Kidney capillary endothelial cell (primary cell): ENCODE results near the gene VIM.
"Not testable (repeated sequence)": the region's sequence is repeated elsewhere in the genome, so short reads cannot be mapped to it uniquely, and the experiment has no call there.

Experiments used
- DNase-seq: peaks from one replicate; pipeline ENCODE4 v3.0.0-alpha.2; 2018; ENCODE audit warnings: low spot score

VIM gene

GRCh38 chr10:17233286-17233991, 5.4 kb downstream of the VIM start:
- DNase-seq: no peak

GRCh38 chr10:17234431-17234945, 6.4 kb downstream of the VIM start:
- DNase-seq: no peak

DNA sequence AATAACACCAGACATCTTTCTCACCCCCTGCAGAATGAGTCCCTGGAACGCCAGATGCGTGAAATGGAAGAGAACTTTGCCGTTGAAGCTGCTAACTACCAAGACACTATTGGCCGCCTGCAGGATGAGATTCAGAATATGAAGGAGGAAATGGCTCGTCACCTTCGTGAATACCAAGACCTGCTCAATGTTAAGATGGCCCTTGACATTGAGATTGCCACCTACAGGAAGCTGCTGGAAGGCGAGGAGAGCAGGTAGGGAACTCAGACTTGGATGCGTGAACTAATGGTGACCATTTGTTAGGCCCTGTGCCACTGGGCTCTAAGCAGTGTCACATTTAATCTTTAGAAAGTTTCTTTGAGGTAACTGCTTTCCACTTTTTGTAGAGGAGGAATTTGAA, 7.1 kb downstream of the VIM start:
- DNase-seq: no peak

DNA sequence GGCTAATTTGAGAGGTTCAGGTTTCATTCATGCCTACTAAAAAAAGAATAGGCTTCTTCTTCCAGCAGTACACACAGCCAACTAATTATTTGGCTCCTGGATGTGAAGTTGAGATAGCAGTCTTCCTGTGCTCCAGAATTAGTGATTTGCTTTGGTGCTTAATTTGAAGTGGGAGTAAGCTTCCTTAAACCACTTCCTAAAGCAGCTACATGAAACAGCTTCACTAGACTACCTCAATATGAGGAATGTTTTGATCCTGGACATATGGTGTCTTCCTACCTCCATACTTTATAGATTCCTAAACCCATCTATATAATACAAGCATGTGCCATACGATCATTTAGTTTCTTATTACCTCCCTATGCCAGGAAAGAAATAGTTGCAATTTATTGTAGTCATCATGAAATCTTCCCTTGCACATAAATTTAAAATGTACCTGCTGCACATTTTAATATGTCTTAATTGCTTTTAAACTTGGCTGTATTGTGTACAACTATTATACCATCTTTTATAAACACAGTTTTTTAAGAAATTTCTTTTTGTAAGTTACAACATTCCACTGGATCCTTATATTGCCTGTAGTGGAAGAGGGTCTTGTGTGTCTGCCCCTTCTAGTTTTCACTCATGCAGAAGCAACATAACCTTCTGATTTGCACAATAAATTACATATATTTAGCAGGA, 8.6 kb downstream of the VIM start:
- no peak for DNase-seq

DNA sequence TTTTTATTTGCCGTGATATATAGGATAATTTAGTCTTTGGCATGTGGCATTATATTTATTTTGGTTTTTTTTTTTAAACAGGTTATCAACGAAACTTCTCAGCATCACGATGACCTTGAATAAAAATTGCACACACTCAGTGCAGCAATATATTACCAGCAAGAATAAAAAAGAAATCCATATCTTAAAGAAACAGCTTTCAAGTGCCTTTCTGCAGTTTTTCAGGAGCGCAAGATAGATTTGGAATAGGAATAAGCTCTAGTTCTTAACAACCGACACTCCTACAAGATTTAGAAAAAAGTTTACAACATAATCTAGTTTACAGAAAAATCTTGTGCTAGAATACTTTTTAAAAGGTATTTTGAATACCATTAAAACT, 9.1 kb downstream of the VIM start:
- DNase-seq: no peak

DNA sequence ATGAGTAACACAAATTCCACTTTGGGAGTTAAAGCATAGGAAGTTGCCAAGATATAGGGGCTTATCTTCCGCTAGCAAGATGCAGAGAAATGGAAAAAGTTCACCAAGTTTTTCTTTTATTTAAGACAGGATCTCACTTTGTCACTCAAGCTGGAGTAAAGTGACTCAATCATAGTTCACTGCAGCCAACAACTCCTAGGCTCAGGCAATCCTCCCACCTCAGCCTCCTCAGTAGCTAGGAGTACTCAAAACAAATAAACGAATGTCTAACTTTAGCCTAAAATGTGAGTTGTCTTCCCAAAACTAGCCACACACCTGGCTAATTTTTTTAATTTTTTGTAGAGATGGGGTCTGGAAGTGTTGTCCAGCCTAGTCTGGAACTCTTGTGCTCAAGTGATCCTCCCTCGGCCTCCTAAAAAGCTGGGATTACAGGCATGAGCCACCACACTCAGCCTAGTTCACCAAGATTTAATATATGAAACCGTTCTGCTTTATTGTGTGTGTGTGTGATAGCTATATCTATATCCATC, 9.9 kb downstream of the VIM start:
- no peak for DNase-seq

DNA sequence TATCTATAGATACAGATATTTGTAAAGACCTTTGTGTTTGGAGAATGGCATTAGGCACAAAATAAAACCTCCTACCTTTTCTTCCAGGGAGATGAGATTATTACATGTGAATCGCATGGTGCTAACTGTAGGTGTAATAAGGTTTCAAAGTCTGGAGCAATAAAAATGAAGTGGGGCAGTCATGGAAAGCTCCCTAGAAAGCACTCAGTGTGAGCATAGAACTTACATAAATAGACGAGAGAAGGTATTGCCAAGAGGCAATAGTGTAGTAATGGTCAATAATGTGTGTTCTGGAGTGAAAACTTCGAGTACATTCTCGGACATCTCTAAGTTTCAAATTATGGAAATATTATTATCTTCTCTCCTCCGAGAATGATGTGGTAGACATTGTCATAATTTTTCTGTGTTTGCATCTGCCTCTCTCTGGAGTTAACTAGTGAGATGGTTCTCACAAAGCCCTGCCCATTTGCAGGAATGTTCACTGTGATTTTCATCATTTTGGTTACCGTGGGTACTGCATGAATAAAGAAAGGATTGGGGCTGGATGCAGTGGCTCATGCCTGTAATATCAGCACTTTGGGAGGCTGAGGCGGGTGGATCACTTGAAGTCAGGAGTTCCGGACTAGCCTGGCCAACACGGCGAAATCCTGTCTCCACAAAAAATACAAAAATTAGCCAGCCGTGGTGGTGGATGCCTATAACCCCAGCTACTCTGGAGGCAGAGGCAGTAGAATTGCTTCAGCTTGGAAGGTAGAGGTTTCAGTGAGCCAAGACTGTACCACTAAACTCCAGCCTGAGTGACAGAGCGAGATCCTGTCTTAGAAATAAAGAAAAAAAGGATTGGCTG, 10.6 kb downstream of the VIM start:
- no peak for DNase-seq

- no peak for DNase-seq
These were observed 11.5 kb downstream of the VIM start for GRCh38 chr10:17239345-17240085.

GRCh38 chr10:17240096-17240495, 12.1 kb downstream of the VIM start:
- no peak for DNase-seq

DNA sequence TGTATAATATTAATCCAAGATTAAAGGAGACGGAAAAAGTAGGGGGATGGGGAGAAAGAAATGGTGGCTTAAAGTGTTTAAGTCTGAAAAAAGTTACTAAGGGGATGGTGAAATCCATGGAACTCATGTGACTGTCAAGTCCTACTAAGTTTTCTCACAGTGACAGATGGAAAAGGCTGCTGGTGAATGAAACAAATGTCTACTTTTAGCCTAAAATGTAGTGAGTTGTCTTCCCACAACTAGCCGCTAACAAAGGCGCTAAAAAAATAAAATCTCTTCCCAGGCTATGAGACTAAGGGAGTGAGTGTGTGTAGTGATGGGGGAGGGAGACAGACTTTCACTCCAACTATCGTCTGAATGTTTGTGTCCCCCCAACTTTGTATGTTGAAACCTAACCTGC, 12.6 kb downstream of the VIM start:
- DNase-seq: no peak

- DNase-seq: no peak
These were observed 13.7 kb downstream of the VIM start for GRCh38 chr10:17241611-17242333.

- no peak for DNase-seq
These were observed 16.8 kb downstream of the VIM start for GRCh38 chr10:17244700-17245365.

DNA sequence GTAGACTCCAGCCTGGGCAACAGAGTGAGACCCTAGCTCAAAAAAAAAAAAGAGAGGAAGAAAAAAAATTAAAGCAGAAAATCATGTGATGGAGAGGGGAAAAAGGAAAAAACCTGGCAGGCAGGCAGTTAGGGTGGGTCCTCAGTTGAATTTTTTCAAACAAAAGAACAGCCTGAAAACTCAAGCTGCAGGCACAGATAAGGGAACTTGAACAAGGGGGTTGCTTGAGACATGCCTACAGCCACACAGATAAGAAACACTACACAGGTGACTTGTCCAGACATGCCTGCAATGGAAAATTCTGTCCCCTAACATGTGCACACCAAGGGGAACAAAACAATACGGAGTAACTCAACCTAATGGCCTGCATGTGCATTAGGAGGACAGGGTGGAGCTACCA, 19.2 kb downstream of the VIM start:
- no peak for DNase-seq

- no peak for DNase-seq
These were observed 20.9 kb downstream of the VIM start for GRCh38 chr10:17248964-17249363.

- DNase-seq: no peak
These were observed 21.8 kb downstream of the VIM start for GRCh38 chr10:17249820-17250219.

DNA sequence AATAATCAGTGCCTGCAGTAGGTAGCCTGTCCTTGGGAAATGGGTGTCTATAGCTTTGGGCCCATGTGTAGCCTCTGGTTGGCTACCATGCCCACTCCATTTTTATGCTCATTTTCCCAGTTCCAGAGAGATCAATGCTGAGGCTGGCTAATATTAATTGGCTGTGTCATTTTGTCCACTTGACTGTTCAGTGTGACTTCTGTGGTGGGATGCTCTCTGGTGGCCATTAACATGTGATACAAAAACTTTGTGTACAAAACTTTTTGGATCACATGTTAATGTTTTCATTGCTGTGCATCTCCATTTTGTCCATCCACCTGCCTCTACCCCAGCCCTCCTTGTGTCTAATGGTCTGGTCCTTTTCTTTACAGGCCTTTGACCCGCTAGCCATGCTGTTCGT, 22.7 kb downstream of the VIM start:
- DNase-seq: no peak

- DNase-seq: not testable (repeated sequence)
These were observed 26.6 kb downstream of the VIM start for GRCh38 chr10:17254543-17255050.

DNA sequence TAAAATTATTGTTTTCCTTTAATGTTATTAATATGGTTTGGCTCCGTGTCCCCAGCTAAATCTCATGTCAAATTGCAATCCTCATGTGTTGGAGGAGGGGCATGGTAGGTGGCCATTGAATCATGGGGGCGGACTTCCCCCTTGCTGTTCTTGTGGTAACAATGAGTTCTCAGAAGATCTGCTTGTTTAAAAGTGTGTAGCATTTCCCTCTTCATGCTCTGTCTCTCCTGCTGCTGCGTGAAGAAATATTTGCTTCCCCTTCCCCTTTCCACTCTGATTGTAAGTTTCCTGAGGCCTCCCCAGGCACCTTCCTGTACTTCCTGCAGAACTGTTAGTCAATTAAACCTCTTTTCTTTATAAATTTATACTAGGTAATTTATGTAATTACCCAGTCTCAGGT, 27.5 kb downstream of the VIM start:
- DNase-seq: no peak

- no peak for DNase-seq
These were observed 28.0 kb downstream of the VIM start for GRCh38 chr10:17256051-17256450.

DNA sequence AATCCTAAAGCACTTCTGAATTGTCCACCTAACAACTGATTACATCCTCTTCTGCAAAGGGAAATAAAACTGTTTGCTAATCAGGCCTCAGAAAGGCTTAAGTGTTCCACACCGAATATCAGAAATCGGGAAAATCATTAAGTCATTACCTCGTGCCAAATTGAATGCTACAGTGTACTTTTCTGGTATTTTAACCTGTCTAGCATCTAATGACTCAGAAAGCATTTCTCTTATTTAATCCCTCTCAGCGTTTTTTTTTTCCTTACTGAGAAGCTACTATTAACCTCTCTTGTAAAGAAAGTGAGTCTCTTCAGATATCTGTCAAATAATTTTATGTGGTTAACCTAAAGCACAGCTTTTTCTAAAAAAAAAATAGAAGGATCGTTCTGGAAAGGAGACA, 28.6 kb downstream of the VIM start:
- DNase-seq: no peak
